Activated naive CD4-positive, alpha-beta T cell treated with anti-CD3 and anti-CD28 coated beads, Interleukin-2, amount 50 U/mL, for 24 hours (primary cell): Measurements from ENCODE around the gene ARL3.
"Not testable (repeated sequence)": the region's sequence is repeated elsewhere in the genome, so short reads cannot be mapped to it uniquely, and the experiment has no call there.

Experiments
- H3K27ac Mint-ChIP-seq: one replicate; pipeline ENCODE4 v1.8.0; 2021; ENCODE audit warnings: mild to moderate bottlenecking, mixed read lengths
- H3K27me3 Mint-ChIP-seq: one replicate; pipeline ENCODE4 v1.8.0; 2021; ENCODE audit warnings: mixed read lengths
- H3K36me3 Mint-ChIP-seq: one replicate; pipeline ENCODE4 v1.8.0; 2021; ENCODE audit warnings: mixed read lengths
- H3K4me1 Mint-ChIP-seq: one replicate; pipeline ENCODE4 v1.8.0; 2021; ENCODE audit warnings: mixed read lengths
- H3K4me3 Mint-ChIP-seq: one replicate; pipeline ENCODE4 v1.8.0; 2021; ENCODE audit warnings: mild to moderate bottlenecking, mixed read lengths
- H3K9me3 Mint-ChIP-seq: one replicate; pipeline ENCODE4 v1.8.0; 2021; ENCODE audit warnings: mixed read lengths

The ARL3 gene

GRCh38 chr10:102743588-102744373 lies 29.6 kb upstream of the ARL3 start, which contains the start of gene WBP1L:
Gene WBP1L (plus strand): TSS chr10:102743948. CDS start chr10:102744054, 106 bp downstream.
- Mint-ChIP-seq H3K4me1 (peaks cover 49% of the 10 kb centered on the region), H3K36me3 (peaks cover 4% of the 10 kb centered on the region), H3K4me3 (peak within 1 kb of the TSS; percentile 90), H3K9me3 (peaks cover 6% of the 10 kb centered on the region), H3K27ac (peak within 1 kb of the TSS; percentile 95), H3K27me3 (no peaks in the 10 kb centered on the region)

DNA sequence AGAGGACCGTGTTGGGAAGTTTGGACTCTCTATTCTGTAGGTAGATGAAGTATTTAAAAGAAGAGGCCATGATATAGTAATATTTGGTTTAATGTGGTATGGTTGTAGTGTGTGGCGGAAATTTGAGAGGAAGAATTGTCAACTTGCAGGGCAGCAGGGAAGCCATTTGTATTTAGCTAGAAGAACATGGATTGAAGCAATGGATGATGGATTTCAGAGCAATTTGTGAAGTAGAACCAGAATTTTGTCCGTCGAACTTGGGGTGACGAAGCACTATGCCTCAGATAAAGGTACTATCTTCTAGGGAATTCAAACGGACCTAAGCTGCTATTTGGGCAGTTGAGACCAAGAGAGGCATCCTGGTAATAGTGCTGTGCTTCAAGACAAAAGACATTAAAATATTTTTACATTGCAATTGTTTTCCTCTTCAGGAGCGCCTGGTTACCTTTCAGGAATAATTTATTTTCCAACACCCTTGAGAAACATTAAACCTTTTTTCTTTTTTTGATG lies 28.9 kb upstream of the ARL3 start:
- H3K4me1 Mint-ChIP-seq, result peaks cover 42% of the 10 kb centered on the region
- no peaks in the 10 kb centered on the region for H3K36me3 Mint-ChIP-seq
- H3K27me3 Mint-ChIP-seq, result no peaks in the 10 kb centered on the region
- peak overlapping the region; percentile 90 for H3K4me3 Mint-ChIP-seq
- peaks cover 6% of the 10 kb centered on the region for H3K9me3 Mint-ChIP-seq
- peak overlapping the region; percentile 95 for H3K27ac Mint-ChIP-seq

DNA sequence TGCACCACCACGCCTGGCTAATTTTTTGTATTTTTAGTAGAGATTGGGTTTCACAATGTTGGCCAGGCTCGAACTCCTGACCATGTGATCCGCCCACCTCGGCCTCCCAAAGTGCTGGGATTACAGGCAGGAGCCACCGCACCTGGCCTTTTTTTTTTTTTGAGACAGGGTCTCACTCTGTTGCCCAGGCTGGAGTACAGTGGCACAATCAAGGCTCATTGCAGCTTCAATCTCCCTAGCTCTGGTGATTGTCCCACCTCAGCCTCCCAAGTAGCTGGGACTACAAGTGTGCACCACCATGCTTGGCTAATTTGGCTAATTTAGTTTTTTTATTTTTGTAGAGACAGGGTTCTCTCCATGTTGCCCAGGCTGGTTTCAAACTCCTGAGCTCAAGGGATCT lies 28.1 kb upstream of the ARL3 start:
- not testable (repeated sequence) for H3K27ac Mint-ChIP-seq, H3K27me3 Mint-ChIP-seq, H3K36me3 Mint-ChIP-seq, H3K4me3 Mint-ChIP-seq, H3K9me3 Mint-ChIP-seq
- H3K4me1 Mint-ChIP-seq, result peaks cover 41% of the 10 kb centered on the region

DNA sequence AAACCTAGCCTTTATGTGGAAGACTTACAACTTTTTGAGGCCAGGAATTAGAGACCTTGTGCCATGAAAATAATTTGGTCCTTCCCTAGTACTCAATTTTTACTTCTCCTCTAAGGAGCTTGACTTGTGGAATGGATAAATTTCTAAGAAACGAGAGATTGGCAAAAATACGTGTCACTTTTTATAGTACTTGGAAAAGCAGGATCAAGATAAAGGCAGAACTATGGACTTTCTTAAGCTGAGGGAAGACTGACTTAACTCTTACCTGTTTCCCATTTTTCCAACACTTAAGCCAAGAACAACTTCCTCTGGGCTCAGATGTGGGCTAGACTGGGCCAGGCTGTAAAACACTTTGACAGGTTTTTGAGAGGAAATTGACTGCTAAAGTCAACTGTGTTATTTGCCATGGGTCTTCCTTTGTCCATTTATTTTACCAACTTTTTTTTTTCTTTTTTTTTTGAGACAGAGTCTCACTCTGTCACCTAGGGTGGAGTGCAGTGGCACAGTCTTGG lies 27.6 kb upstream of the ARL3 start:
- H3K27me3 Mint-ChIP-seq, result no peaks in the 10 kb centered on the region

DNA sequence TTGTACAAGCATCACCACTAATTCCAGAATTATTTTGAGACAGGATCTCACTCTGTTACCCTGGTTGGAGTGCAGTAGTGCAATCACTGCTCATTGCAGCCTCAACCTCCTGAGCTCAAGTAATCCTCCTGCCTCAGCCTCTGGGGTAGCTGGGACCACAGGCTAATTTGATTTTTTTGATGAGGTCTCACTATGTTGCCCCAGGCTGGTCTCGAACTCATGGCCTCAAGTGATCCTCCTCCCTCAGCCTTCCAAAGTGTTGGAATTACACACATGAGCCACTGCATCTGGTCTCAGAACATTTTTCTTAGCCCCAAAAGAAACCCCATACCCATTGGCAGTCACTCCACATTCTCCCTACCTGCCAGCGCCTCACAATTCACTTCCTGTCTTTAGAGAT lies 26.0 kb upstream of the ARL3 start:
- Mint-ChIP-seq H3K9me3 (peaks cover 6% of the 10 kb centered on the region), H3K27ac (no peak overlapping the region), H3K4me3 (no peak overlapping the region), H3K4me1 (peaks cover 24% of the 10 kb centered on the region), H3K27me3 (no peaks in the 10 kb centered on the region), H3K36me3 (no peaks in the 10 kb centered on the region)

More for the DNA sequence above, 27.6 kb upstream of the ARL3 start:
- no peaks in the 10 kb centered on the region for H3K36me3 Mint-ChIP-seq
- H3K27ac Mint-ChIP-seq, result no peak overlapping the region
- H3K9me3 Mint-ChIP-seq, result peaks cover 6% of the 10 kb centered on the region
- H3K4me3 Mint-ChIP-seq, result no peak overlapping the region
- H3K4me1 Mint-ChIP-seq, result peaks cover 39% of the 10 kb centered on the region

GRCh38 chr10:102738692-102739121 lies 24.5 kb upstream of the ARL3 start:
- Mint-ChIP-seq H3K27me3 (no peaks in the 10 kb centered on the region), H3K9me3 (peaks cover 6% of the 10 kb centered on the region), H3K36me3 (peaks cover 2% of the 10 kb centered on the region), H3K4me3 (no peak overlapping the region), H3K27ac (no peak overlapping the region), H3K4me1 (peaks cover 11% of the 10 kb centered on the region)

- H3K27ac Mint-ChIP-seq, result no peak overlapping the region
- no peaks in the 10 kb centered on the region for H3K27me3 Mint-ChIP-seq
- no peak overlapping the region for H3K4me3 Mint-ChIP-seq
- H3K9me3 Mint-ChIP-seq, result no peaks in the 10 kb centered on the region
- peaks cover 2% of the 10 kb centered on the region for H3K36me3 Mint-ChIP-seq
- H3K4me1 Mint-ChIP-seq, result no peaks in the 10 kb centered on the region
These were observed 20.9 kb upstream of the ARL3 start for GRCh38 chr10:102735065-102735562.

- no peaks in the 10 kb centered on the region for H3K27me3 Mint-ChIP-seq
- H3K36me3 Mint-ChIP-seq, result peaks cover 3% of the 10 kb centered on the region
- H3K4me3 Mint-ChIP-seq, result no peak overlapping the region
- H3K4me1 Mint-ChIP-seq, result peaks cover 4% of the 10 kb centered on the region
- H3K27ac Mint-ChIP-seq, result peak overlapping the region; percentile 23
- no peaks in the 10 kb centered on the region for H3K9me3 Mint-ChIP-seq
These were observed 18.5 kb upstream of the ARL3 start for GRCh38 chr10:102732661-102733060.

DNA sequence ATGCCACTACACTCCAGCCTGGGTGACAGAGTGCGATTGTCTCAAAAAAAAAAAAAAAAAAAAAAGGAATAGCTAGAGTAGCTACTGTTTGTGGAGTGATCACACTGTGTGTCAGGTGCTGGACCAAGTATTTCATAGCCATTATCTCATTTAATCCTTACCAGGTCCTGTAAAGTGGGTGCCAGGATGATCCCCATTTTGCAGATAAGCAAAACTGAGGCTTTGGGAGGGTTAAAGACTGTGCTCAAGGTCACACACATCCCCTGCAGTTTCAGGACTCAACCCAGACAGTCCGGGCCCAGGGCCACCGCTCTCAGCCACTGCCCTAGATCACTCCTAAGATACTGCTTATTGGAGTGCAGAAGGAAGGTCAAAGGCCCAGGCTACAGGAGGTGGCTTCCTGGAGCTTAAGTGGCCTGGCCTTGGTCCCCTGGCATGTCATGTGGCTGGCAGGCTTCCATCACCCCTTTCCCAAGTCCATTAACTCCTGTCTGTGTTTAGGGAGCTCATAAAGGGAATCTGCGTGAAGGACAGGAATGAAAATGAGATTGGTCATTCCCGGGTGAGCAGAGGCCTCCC lies 17.1 kb upstream of the ARL3 start:
- Mint-ChIP-seq H3K4me3 (no peak overlapping the region), H3K36me3 (peaks cover 3% of the 10 kb centered on the region), H3K4me1 (peaks cover 4% of the 10 kb centered on the region), H3K27ac (no peak overlapping the region), H3K9me3 (no peaks in the 10 kb centered on the region), H3K27me3 (no peaks in the 10 kb centered on the region)

GRCh38 chr10:102729029-102730026 lies 15.1 kb upstream of the ARL3 start:
- H3K9me3 Mint-ChIP-seq, result no peaks in the 10 kb centered on the region
- H3K4me3 Mint-ChIP-seq, result no peak overlapping the region
- no peaks in the 10 kb centered on the region for H3K27me3 Mint-ChIP-seq
- H3K4me1 Mint-ChIP-seq, result peaks cover 4% of the 10 kb centered on the region
- peaks cover 5% of the 10 kb centered on the region for H3K36me3 Mint-ChIP-seq
- H3K27ac Mint-ChIP-seq, result no peak overlapping the region

DNA sequence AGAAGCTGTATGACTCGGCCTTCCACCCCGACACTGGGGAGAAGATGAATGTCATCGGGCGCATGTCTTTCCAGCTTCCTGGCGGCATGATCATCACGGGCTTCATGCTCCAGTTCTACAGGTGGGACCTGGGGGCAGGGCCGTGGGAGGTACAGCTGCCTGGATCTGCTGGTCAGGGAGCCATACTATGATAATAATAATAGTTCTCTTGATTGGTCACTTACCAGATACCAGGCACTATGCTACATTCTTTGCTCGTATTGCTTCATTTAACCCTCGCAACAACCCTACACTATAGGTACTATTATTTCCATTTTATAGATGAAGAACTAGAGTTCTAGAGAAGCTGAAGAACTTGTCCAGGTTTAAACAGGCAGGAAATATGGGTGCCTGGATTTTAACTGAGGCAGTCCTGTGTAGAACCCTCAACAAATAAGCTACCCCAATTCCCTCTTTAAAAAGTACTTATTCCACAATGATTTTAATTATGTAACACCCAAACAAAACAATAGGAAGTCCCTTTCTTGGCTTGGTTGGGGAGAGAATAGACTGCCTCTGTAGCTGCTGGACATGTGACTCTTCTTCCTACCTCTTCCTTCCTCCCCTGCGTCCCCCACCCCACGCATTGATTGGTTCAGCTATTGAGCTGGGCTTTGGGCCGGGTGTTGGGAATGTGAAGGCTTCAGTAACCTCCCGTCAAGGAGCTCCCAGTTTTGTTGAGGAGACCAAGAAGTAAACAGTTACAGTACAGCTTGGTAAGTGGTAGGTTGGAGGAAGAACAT lies 13.0 kb upstream of the ARL3 start:
- Mint-ChIP-seq H3K27ac (no peak overlapping the region), H3K9me3 (no peaks in the 10 kb centered on the region), H3K4me1 (peaks cover 5% of the 10 kb centered on the region), H3K4me3 (no peak overlapping the region), H3K27me3 (no peaks in the 10 kb centered on the region), H3K36me3 (peaks cover 9% of the 10 kb centered on the region)

DNA sequence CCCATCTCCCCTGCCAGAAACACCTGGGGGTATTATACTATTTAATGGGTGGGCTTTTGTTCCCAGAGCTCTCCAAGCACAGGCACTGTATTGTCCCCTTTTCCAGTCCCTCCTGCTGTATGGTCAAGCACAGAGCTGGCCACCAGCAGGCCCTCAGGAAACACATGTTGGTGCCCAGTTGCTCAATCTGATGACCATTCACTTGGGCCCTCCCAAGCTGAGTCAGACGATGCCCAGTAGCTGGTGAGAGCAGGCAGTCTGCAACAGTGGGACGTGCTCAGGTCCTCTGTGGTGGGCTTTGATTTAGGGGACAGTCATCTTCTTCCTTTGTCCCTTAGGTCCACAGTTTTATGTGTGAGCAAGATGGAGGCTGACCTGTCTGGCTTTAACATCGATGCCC lies 12.1 kb upstream of the ARL3 start:
- peaks cover 12% of the 10 kb centered on the region for H3K36me3 Mint-ChIP-seq
- H3K27ac Mint-ChIP-seq, result no peak overlapping the region
- no peaks in the 10 kb centered on the region for H3K27me3 Mint-ChIP-seq
- H3K4me1 Mint-ChIP-seq, result peaks cover 12% of the 10 kb centered on the region
- H3K4me3 Mint-ChIP-seq, result no peak overlapping the region
- no peaks in the 10 kb centered on the region for H3K9me3 Mint-ChIP-seq

DNA sequence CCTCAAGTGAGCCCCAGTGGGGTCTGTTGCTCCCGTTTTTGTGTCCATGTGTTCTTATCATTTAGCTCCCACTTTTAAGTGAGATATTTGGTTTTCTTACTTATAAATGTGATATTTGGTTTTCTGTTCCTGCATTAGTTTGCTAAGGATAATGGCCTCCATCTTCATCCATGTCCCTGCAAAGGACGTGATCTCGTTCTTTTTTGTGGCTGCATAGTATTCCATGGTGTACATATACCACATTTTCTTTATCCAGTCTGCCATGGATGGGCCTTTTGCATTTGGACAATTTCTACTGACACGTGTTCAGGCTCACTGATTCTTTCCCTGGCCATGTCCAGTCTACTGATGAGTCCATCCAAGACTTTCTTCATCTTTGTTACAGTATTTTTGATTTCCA lies 9.8 kb upstream of the ARL3 start:
- H3K4me1 Mint-ChIP-seq, result peaks cover 18% of the 10 kb centered on the region
- H3K27me3 Mint-ChIP-seq, result no peaks in the 10 kb centered on the region
- no peak overlapping the region for H3K27ac Mint-ChIP-seq

GRCh38 chr10:102721954-102722353 lies 7.8 kb upstream of the ARL3 start:
- H3K36me3 Mint-ChIP-seq, result peaks cover 15% of the 10 kb centered on the region
- H3K4me3 Mint-ChIP-seq, result no peak overlapping the region
- no peaks in the 10 kb centered on the region for H3K9me3 Mint-ChIP-seq
- H3K27ac Mint-ChIP-seq, result no peak overlapping the region
- peaks cover 36% of the 10 kb centered on the region for H3K4me1 Mint-ChIP-seq
- no peaks in the 10 kb centered on the region for H3K27me3 Mint-ChIP-seq

More for the DNA sequence above, 9.8 kb upstream of the ARL3 start:
- no peaks in the 10 kb centered on the region for H3K9me3 Mint-ChIP-seq
- H3K4me3 Mint-ChIP-seq, result no peak overlapping the region
- H3K36me3 Mint-ChIP-seq, result peaks cover 12% of the 10 kb centered on the region
